K562 (cell line): ENCODE data around the gene HLA-DQA2. TPM values are rescaled to one million over a fixed set of nuclear protein-coding genes. Genes with fewer than 3 reads are reported as not detected.
A peak's percentile ranks its signal among the peaks of the same experiment; 100 is the strongest.

Experiments
- ATAC-seq: fragments of 200-7000 bp; cut with Tn5 transposase; 3 replicates; pipeline ENCODE4 v1.9.1; 2020; ENCODE audit warnings: moderate library complexity
- BruUV-seq: library from RNA; stranded (reverse); fragments of 400-500 nt; replicated peaks from 2 replicates; lab custom pipeline; 2021; lab: Mats Ljungman, UMichigan
- CTCF ChIA-PET: fragments of 300-600 bp; formaldehyde crosslinking; extraction: SDS; loops from one replicate; lab custom pipeline; 2021; ENCODE audit warnings: low intra/inter-chr PET ratio; lab: Yijun Ruan, JAX
- POLR2A ChIA-PET: fragments of 300-600, 350-650 bp; sonication (Branson Sonifier 250); formaldehyde crosslinking; extraction: SDS; loops from one replicate; lab custom pipeline; 2021; ENCODE audit warnings: antibody characterized with exemption, inconsistent platforms; lab: Yijun Ruan, JAX
- DNase-seq, 4 experiments: peaks; one replicate each; pipeline versions ENCODE4 v3.0.0 to v3.0.0-alpha.2; 2011 to 2018; ENCODE audit warnings: low spot score in 3 of 4, mixed read lengths in 3 of 4; ENCODE audit errors: extremely low read depth in 1 of 4
- FAIRE-seq: peaks from 2 replicates; lab custom pipeline; 2011; peaks lifted over from hg19 to GRCh38; lab: Jason Lieb, UNC
- H2AFZ ChIP-seq: 2 replicates; pipeline ENCODE4 v1.6.0; 2011; ENCODE audit warnings: low read depth, low read length, control low read depth, inconsistent platforms
- H3K27ac ChIP-seq: fragments of 200-600 bp; 3 replicates; pipeline ENCODE4 v1.8.0; 2011; ENCODE audit warnings: low read depth, mild to moderate bottlenecking, control low read depth, inconsistent platforms, low read length, moderate library complexity, mixed read lengths; ENCODE audit errors: extremely low read depth
- H3K27me3 ChIP-seq, 2 experiments: fragments of 300-600 bp in 1 of 2; 2 replicates in 1 of 2; 3 replicates in 1 of 2; pipeline versions ENCODE4 v1.6.0 to v1.8.0; 2011; ENCODE audit warnings: inconsistent platforms in 2 of 2, low read length in 2 of 2, mild to moderate bottlenecking in 1 of 2, mixed read lengths in 1 of 2, moderate library complexity in 1 of 2; ENCODE audit not compliant: control insufficient read depth in 2 of 2, insufficient read depth in 2 of 2
- H3K36me3 ChIP-seq: fragments of 300-600 bp; 3 replicates; pipeline ENCODE4 v1.8.0; 2011; ENCODE audit warnings: mild to moderate bottlenecking, low read length, inconsistent platforms; ENCODE audit not compliant: control insufficient read depth, insufficient read depth
- H3K4me1 ChIP-seq, 2 experiments: fragments of 200-600 bp in 1 of 2; replicated peaks in 1 of 2; 2 replicates in 1 of 2; 3 replicates in 1 of 2; pipeline versions ENCODE4 v1.5.1 to v1.8.0; 2011; ENCODE audit warnings: inconsistent platforms in 2 of 2, low read length in 2 of 2, mild to moderate bottlenecking in 1 of 2, mixed read lengths in 1 of 2, moderate library complexity in 1 of 2; ENCODE audit not compliant: control insufficient read depth in 2 of 2, insufficient read depth in 2 of 2
- H3K4me2 ChIP-seq: 2 replicates; pipeline ENCODE4 v1.6.1; 2011; ENCODE audit warnings: low read length, control low read depth, inconsistent platforms, mixed read lengths; ENCODE audit not compliant: insufficient read depth
- H3K4me3 ChIP-seq: fragments of 200-600 bp; sonication (generic), shearing (Covaris generic); 2 replicates; pipeline ENCODE4 v1.5.1; 2016; ENCODE audit warnings: control low read depth, inconsistent platforms
- H3K79me2 ChIP-seq: fragments of 200-600 bp; 3 replicates; pipeline ENCODE4 v1.8.0; 2011; ENCODE audit warnings: low read length, inconsistent platforms; ENCODE audit not compliant: control insufficient read depth, insufficient read depth
- H3K9ac ChIP-seq, 2 experiments: 2 replicates each; pipeline versions ENCODE4 v1.6.0 to v1.6.1; 2011; ENCODE audit warnings: low read depth in 2 of 2, low read length in 2 of 2, control low read depth in 1 of 2, inconsistent platforms in 1 of 2, mild to moderate bottlenecking in 1 of 2, mixed read lengths in 1 of 2; ENCODE audit not compliant: insufficient read depth in 1 of 2
- H3K9me1 ChIP-seq: one replicate; pipeline ENCODE4 v1.6.0; 2011; ENCODE audit warnings: inconsistent platforms, mild to moderate bottlenecking, low read length, moderate library complexity; ENCODE audit not compliant: control insufficient read depth, insufficient read depth
- H3K9me3 ChIP-seq: replicated peaks from 2 replicates; pipeline ENCODE4 v1.5.1; 2011; ENCODE audit warnings: low read depth, low read length, inconsistent platforms; ENCODE audit not compliant: control insufficient read depth, insufficient read depth
- H4K20me1 ChIP-seq: replicated peaks from 2 replicates; pipeline ENCODE4 v1.6.1; 2011; ENCODE audit warnings: low read length, inconsistent platforms, mixed read lengths; ENCODE audit not compliant: control insufficient read depth, insufficient read depth
- ATF2 ChIP-seq: sonication (generic); formaldehyde crosslinking; IDR thresholded peaks from 2 replicates; pipeline ENCODE4 v1.8.1; 2022; ENCODE audit warnings: missing genetic modification reagents
- CBFA2T2 ChIP-seq: fragments of 450-650 bp; conservative IDR thresholded peaks from 2 replicates; pipeline ENCODE4 v1.6.1; 2017; ENCODE audit warnings: mild to moderate bottlenecking
- DEAF1 ChIP-seq: fragments of 450-650 bp; formaldehyde crosslinking; IDR thresholded peaks from 2 replicates; pipeline ENCODE4 v1.4.0; 2020; ENCODE audit warnings: mild to moderate bottlenecking, moderate library complexity
- KHSRP ChIP-seq: fragments of 450-650 bp; IDR thresholded peaks from 2 replicates; pipeline ENCODE4 v1.6.1; 2017
- MAFG ChIP-seq: fragments of 450-650 bp; conservative IDR thresholded peaks from 2 replicates; pipeline ENCODE4 v1.6.1; 2016; ENCODE audit warnings: missing genetic modification characterization, missing compliant biosample characterization
- MAFK ChIP-seq: IDR thresholded peaks from 2 replicates; pipeline ENCODE4 v1.6.1; 2011; ENCODE audit warnings: low read length, improper control_type of control experiment
- MCM5 ChIP-seq: fragments of 450-650 bp; IDR thresholded peaks from 2 replicates; pipeline ENCODE4 v1.6.1; 2016; ENCODE audit warnings: low read depth
- NCOA2 ChIP-seq, 2 experiments: fragments of 450-650 bp; IDR thresholded peaks; 2 replicates each; pipeline ENCODE4 v1.6.1; 2018; ENCODE audit warnings: mild to moderate bottlenecking in 2 of 2, moderate library complexity in 1 of 2; ENCODE audit not compliant: partially characterized antibody in 2 of 2
- PTBP1 ChIP-seq: fragments of 200-400 bp; formaldehyde crosslinking; IDR thresholded peaks from 2 replicates; pipeline ENCODE4 v1.6.1; 2017; ENCODE audit warnings: low read depth, low read length
- RAD21 ChIP-seq, 2 experiments: fragments of 250-450 bp in 1 of 2; fragments of 450-650 bp in 1 of 2; sonication (Bioruptor Pico) in 1 of 2; formaldehyde crosslinking in 1 of 2; IDR thresholded peaks in 1 of 2; conservative IDR thresholded peaks in 1 of 2; 2 replicates each; pipeline versions ENCODE4 v1.4.0 to v1.8.0; 2020 to 2022; ENCODE audit warnings: mild to moderate bottlenecking in 2 of 2, moderate library complexity in 1 of 2
- SMC3 ChIP-seq: conservative IDR thresholded peaks from 2 replicates; pipeline ENCODE4 v1.6.1; 2011; ENCODE audit warnings: low read depth, low read length, improper control_type of control experiment; ENCODE audit not compliant: insufficient read depth
- TAF7 ChIP-seq: fragments of 450-650 bp; IDR thresholded peaks from 2 replicates; pipeline ENCODE4 v1.6.1; 2016; ENCODE audit warnings: missing genetic modification characterization, missing compliant biosample characterization
- THRAP3 ChIP-seq: fragments of 450-650 bp; IDR thresholded peaks from 2 replicates; pipeline ENCODE4 v1.6.1; 2016; ENCODE audit warnings: mild to moderate bottlenecking, inconsistent platforms, borderline replicate concordance
- XRCC4 ChIP-seq: IDR thresholded peaks from one replicate; pipeline ENCODE4 v1.6.1; 2011; ENCODE audit not compliant: insufficient read depth, insufficient read length; ENCODE audit errors: extremely low read depth
- ZNF316 ChIP-seq: fragments of 450-650 bp; IDR thresholded peaks from 2 replicates; pipeline ENCODE4 v1.6.1; 2016
- ZNF644 ChIP-seq: fragments of 200-800 bp; sonication (Bioruptor generic); IDR thresholded peaks from 2 replicates; pipeline ENCODE4 v1.6.1; 2016; ENCODE audit warnings: low read depth, missing genetic modification characterization, missing compliant biosample characterization
- ZNF696 ChIP-seq: fragments of 250-450 bp; sonication (Bioruptor Pico); conservative IDR thresholded peaks from 2 replicates; pipeline ENCODE4 v1.4.0; 2020; ENCODE audit warnings: mild to moderate bottlenecking, moderate library complexity
- ZSCAN32 ChIP-seq: fragments of 450-650 bp; formaldehyde crosslinking; IDR thresholded peaks from 2 replicates; pipeline ENCODE4 v1.4.0; 2020; ENCODE audit warnings: mild to moderate bottlenecking, moderate library complexity
- WGBS: fragments of 100-300 bp; shearing (Covaris generic); methylation state at CpG from one replicate; pipeline ENCODE4 v1.1.6; 2016; ENCODE audit warnings: low coverage, mixed read lengths; ENCODE audit not compliant: insufficient coverage; ENCODE audit errors: missing lambda C conversion rate; 5-methylcytosine and 5-hydroxymethylcytosine counted together
- in situ Hi-C: fragments of 300-500 bp; cut with MboI; formaldehyde crosslinking; loops from 4 replicates; pipeline ENCODE4 v1.15.0; 2018; ENCODE audit warnings: inconsistent platforms, mixed read lengths
- intact Hi-C: fragments of 100-400 bp; cut with micrococcal nuclease; formaldehyde crosslinking; loops from 2 replicates; pipeline ENCODE4 v1.14.2; 2022
- polyA plus RNA-seq, 8 experiments: library from polyadenylated mRNA; depleted of rRNA in 4 of 8; stranded (reverse) in 5 of 8; unstranded in 3 of 8; fragments of >200 nt; fragmentation: Nextera tagmentation in 2 of 8; fragmentation: Illumina TruSeq in 1 of 8; extraction: Ambion mirVana in 2 of 8; extraction: Trizol in 1 of 8; gene quantifications; 2 replicates each; pipeline versions ENCODE4 v1.2.1 to v1.2.3, GENCODE V29; 2011 to 2014; ENCODE audit warnings: inconsistent platforms in 1 of 8, missing spikeins in 1 of 8
- total RNA-seq, 7 experiments: library from RNA; depleted of rRNA in 6 of 7; stranded (reverse); fragments of >200 nt in 6 of 7; fragmentation: Illumina TruSeq in 2 of 7; extraction: Trizol in 2 of 7; gene quantifications; 2 replicates each; pipeline versions ENCODE4 v1.2.1 to v1.2.3, GENCODE V29; 2011 to 2021; ENCODE audit warnings: low replicate concordance in 1 of 7

Gene HLA-DQA2
- total and polyA plus RNA-seq, 9 of the 15 experiments (the other 6 are each of a cell fraction or from before 2014, with no cell fraction given) = not detected

- BruUV-seq = no TSS peak
- Histone ChIP-seq H3K27me3 (peaks cover 0 to 3% of the 10 kb centered on the region in 2 experiments; a peak in 2 of 5 replicates), H3K9me3 (no peaks in the 10 kb centered on the region), H3K27ac (no peak overlapping the region), H3K4me3 (no peak overlapping the region), H2AFZ (no peak overlapping the region), H3K36me3 (no peaks in the 10 kb centered on the region), H4K20me1 (no peaks in the 10 kb centered on the region), H3K9me1 (no peaks in the 10 kb centered on the region), H3K4me2 (no peak overlapping the region), H3K9ac (no peak overlapping the region), H3K79me2 (no peaks in the 10 kb centered on the region), H3K4me1 (no peaks in the 10 kb centered on the region)
- ATAC-seq (peak; percentile 94), FAIRE-seq (peak; percentile 87), DNase-seq (peak; percentile 31 to 69 (median 52))
- 2% methylated on average over 5 of the region's 5 CpGs for WGBS
- intact Hi-C loops = loop anchor here (1.0 to 5.0 kb wide), 2 partner anchors 84 to 373 kb away; no protein-coding TSS in a partner anchor
- in situ Hi-C loops = no loop called here
- ChIA-PET POLR2A (interaction anchor here (0.7 to 1.4 kb wide), 6 partner anchors 13 to 367 kb away, joined by 3 to 5 read pairs (median 3); partner anchors contain the start of gene TAP2), CTCF (interaction anchor here (0.7 to 3.7 kb wide), 4 partner anchors 82 to 531 kb away, joined by 3 to 23 read pairs (median 8); no protein-coding TSS in a partner anchor)
- TF ChIP-seq ZSCAN32 = peak; percentile 77
- TF ChIP-seq MAFK = peak; percentile 61
- TF ChIP-seq THRAP3 = no peak
- TF ChIP-seq PTBP1 = no peak
- TF ChIP-seq TAF7 = no peak
- no peak for TF ChIP-seq CBFA2T2
- no peak for TF ChIP-seq ATF2 (CRISPR knock-in tag)
- TF ChIP-seq MCM5 = no peak
- peak; percentile 86 for TF ChIP-seq MAFG (tag)
- TF ChIP-seq DEAF1 = peak; percentile 47; the same call in 1 of the 2 replicates
- TF ChIP-seq ZNF316 = peak; percentile 93
- no peak for TF ChIP-seq XRCC4
- TF ChIP-seq KHSRP = no peak
- TF ChIP-seq RAD21 (CRISPR knock-in tag; conservative IDR thresholded peaks at IDR 0.05 in 1 of 2, IDR thresholded peaks at IDR 0.05 in 1 of 2) = peak; percentile 71 to 89
- peak in 1 of 2 experiments; percentile 87 for TF ChIP-seq NCOA2 (IDR thresholded peaks at IDR 0.05; ENCODE audit: partially characterized antibody in 2 of 2)
- peak; percentile 56; the same call in 1 of the 2 replicates for TF ChIP-seq SMC3
- no peak for TF ChIP-seq ZNF644 (tag)
- no peak for TF ChIP-seq ZNF696 (CRISPR knock-in tag)
Measured at GRCh38 chr6:32785781-32786533, 44.8 kb downstream of the HLA-DQA2 start.
